Large intestine (tissue), 3 donors: ENCODE results near the gene FARS2. TPM values are rescaled to one million over a fixed set of nuclear protein-coding genes. Genes with fewer than 3 reads are reported as not detected.

Experiments used
- DNase-seq, 2 donors: peaks; one replicate each; pipeline versions ENCODE4 v3.0.0 to v3.0.0-alpha.2; 2013
- H3K27ac ChIP-seq: one replicate; pipeline ENCODE4 v1.5.1; 2013; ENCODE audit warnings: low read length
- H3K27me3 ChIP-seq: 2 replicates; pipeline ENCODE4 v1.6.1; 2013; ENCODE audit warnings: low read length; ENCODE audit not compliant: control insufficient read depth, insufficient read depth
- H3K36me3 ChIP-seq: 2 replicates; pipeline ENCODE4 v1.6.1; 2013; ENCODE audit warnings: low read length; ENCODE audit not compliant: control insufficient read depth, insufficient read depth
- H3K4me1 ChIP-seq: one replicate; pipeline ENCODE4 v1.6.1; 2013; ENCODE audit warnings: low read length; ENCODE audit not compliant: control insufficient read depth, insufficient read depth
- H3K4me3 ChIP-seq: one replicate; pipeline ENCODE4 v1.5.1; 2013; ENCODE audit warnings: low read length
- H3K9me3 ChIP-seq: one replicate; pipeline ENCODE4 v1.6.1; 2013; ENCODE audit warnings: mild to moderate bottlenecking, low read depth, low read length, moderate library complexity; ENCODE audit not compliant: control insufficient read depth
- WGBS: methylation state at CpG from one replicate; pipeline ENCODE4 v1.1.5; 2013; ENCODE audit warnings: low lambda C conversion rate; ENCODE audit not compliant: insufficient coverage; 5-methylcytosine and 5-hydroxymethylcytosine counted together
- polyA plus RNA-seq: library from polyadenylated mRNA; unstranded; fragments of 120-200 nt; gene quantifications from one replicate; pipeline ENCODE4 v1.2.1, GENCODE V29; 2013

FARS2 gene
- polyA plus RNA-seq, 1 donor, result 14.3 TPM

DNA sequence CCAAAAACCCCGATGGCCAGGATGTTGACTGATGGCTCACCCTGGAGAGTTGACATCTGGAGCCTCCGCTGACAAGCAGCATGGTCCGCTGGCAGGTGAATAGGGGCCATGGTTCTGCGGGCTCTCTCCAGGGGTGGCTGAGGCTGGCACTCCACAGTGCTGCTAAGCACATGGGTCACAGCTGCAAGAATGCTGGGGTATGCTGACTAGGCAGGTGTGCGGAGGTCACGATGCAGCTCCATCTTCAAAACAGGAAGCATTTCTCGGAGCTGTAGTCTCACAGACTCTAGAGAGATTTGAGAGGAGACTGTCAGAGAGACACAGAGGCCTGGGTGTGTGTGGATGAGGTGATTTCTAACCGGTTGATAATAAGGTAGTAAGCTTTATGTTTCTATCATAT lies 403.9 kb downstream of the FARS2 start:
- 50% methylated on average over 1 of the region's 8 CpGs for WGBS
- Histone ChIP-seq H3K4me3 (no peak overlapping the region), H3K4me1 (no peaks in the 10 kb centered on the region), H3K27me3 (no peaks in the 10 kb centered on the region), H3K9me3 (no peaks in the 10 kb centered on the region), H3K36me3 (no peaks in the 10 kb centered on the region), H3K27ac (no peak overlapping the region)
- no peak for DNase-seq

DNA sequence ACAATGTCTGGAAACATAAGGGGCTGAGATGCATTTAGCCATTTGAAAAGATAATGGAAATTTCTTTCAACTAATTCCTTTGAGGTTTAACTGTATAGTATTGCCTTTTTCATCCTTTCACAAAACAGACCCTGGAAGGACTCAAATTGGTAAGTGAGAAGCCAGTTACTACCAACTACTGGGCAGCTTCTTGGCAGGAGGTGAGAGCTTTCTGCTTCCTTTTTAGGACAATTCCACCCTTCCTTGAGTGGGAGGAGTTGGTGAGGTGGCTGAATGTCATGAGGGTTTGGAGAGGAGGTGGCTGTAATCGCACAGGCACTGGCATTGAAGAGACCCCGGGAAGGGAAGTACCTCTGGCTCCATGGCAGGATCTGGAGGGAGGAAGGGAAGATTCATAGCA lies 404.4 kb downstream of the FARS2 start:
- Histone ChIP-seq H3K4me3 (no peak overlapping the region), H3K4me1 (no peaks in the 10 kb centered on the region), H3K27me3 (no peaks in the 10 kb centered on the region), H3K36me3 (no peaks in the 10 kb centered on the region), H3K9me3 (no peaks in the 10 kb centered on the region), H3K27ac (no peak overlapping the region)
- no CpG with 5 or more reads among the region's 2 CpGs for WGBS
- no peak for DNase-seq

DNA sequence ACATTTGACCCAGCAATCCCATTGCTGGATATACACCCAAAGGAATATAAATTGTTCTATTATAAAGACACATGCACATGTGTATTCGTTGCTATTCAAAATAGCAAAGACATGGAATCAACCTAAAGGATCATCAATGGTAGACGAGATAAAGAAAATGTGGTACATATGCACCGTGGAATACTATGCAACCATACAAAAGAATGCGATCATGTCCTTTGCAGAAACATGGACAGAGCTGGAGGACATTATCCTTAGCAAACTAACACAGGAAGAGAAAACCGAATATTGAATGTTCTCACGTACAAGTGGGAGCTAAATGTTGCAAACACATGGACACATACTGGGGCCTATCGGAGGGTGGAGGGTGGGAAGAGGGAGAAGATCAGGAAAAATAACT lies 405.4 kb downstream of the FARS2 start:
- no peak overlapping the region for H3K4me3 ChIP-seq
- 100% methylated on average over 1 of the region's 7 CpGs for WGBS
- H3K27ac ChIP-seq, result no peak overlapping the region
- no peaks in the 10 kb centered on the region for H3K36me3 ChIP-seq
- H3K9me3 ChIP-seq, result no peaks in the 10 kb centered on the region
- H3K4me1 ChIP-seq, result no peaks in the 10 kb centered on the region
- no peaks in the 10 kb centered on the region for H3K27me3 ChIP-seq
- DNase-seq, result no peak

DNA sequence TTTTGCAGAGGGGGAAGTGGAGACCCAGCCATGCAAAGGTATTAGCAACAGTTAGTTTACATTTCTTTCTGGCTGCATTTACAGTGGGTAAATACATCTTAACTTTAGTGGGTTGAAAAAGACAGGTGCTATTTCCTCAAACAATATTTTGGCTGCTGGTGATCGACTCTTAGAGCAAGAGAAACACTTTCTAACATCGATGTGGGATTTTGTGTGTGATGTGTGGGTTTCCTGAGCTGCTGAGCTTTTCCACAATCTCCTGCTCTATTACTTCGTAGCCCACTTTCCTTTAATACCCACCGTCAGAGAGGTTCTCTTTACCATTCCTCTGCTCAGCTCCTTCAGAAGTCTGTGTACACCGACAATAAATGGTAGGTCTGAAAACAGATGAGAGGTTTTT lies 406.4 kb downstream of the FARS2 start:
- no CpG with 5 or more reads among the region's 5 CpGs for WGBS
- no peak overlapping the region for H3K27ac ChIP-seq
- no peaks in the 10 kb centered on the region for H3K9me3 ChIP-seq
- H3K4me1 ChIP-seq, result no peaks in the 10 kb centered on the region
- no peak for DNase-seq
- no peaks in the 10 kb centered on the region for H3K36me3 ChIP-seq
- no peaks in the 10 kb centered on the region for H3K27me3 ChIP-seq
- no peak overlapping the region for H3K4me3 ChIP-seq

DNA sequence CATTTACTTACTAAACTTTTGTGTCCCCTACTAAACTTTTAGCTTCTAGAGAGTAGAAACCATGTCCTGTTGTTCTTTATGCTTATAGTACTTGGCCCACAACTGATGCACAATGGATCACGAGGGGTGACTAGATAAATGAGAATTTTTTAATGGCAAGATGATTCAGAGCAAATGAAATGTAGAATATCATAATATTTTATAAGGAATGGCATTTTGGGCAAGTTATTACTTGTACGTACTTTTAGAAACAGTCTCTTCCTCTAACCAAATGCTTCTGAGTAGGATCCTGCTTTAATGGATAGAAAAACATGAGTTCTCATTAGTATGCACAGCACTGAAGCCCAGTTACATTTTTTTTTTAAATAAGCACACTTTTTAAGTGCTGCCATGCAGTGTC lies 409.1 kb downstream of the FARS2 start:
- H3K27me3 ChIP-seq, result no peaks in the 10 kb centered on the region
- no peaks in the 10 kb centered on the region for H3K9me3 ChIP-seq
- no peak for DNase-seq
- H3K27ac ChIP-seq, result no peak overlapping the region
- no peaks in the 10 kb centered on the region for H3K36me3 ChIP-seq
- WGBS, result 100% methylated on average over 1 of the region's 2 CpGs
- no peaks in the 10 kb centered on the region for H3K4me1 ChIP-seq
- no peak overlapping the region for H3K4me3 ChIP-seq

GRCh38 chr6:5670811-5671561 lies 409.7 kb downstream of the FARS2 start:
- DNase-seq, result peak; percentile 16 to 21
- H3K27ac ChIP-seq, result no peak overlapping the region
- no peaks in the 10 kb centered on the region for H3K4me1 ChIP-seq
- H3K36me3 ChIP-seq, result no peaks in the 10 kb centered on the region
- H3K9me3 ChIP-seq, result no peaks in the 10 kb centered on the region
- no CpG with 5 or more reads among the region's 7 CpGs for WGBS
- H3K27me3 ChIP-seq, result no peaks in the 10 kb centered on the region
- no peak overlapping the region for H3K4me3 ChIP-seq

GRCh38 chr6:5671601-5672559 lies 410.6 kb downstream of the FARS2 start:
- H3K4me3 ChIP-seq, result no peak overlapping the region
- H3K4me1 ChIP-seq, result no peaks in the 10 kb centered on the region
- no peaks in the 10 kb centered on the region for H3K36me3 ChIP-seq
- DNase-seq, result no peak
- H3K9me3 ChIP-seq, result no peaks in the 10 kb centered on the region
- H3K27ac ChIP-seq, result no peak overlapping the region
- 96% methylated on average over 4 of the region's 22 CpGs for WGBS
- no peaks in the 10 kb centered on the region for H3K27me3 ChIP-seq

DNA sequence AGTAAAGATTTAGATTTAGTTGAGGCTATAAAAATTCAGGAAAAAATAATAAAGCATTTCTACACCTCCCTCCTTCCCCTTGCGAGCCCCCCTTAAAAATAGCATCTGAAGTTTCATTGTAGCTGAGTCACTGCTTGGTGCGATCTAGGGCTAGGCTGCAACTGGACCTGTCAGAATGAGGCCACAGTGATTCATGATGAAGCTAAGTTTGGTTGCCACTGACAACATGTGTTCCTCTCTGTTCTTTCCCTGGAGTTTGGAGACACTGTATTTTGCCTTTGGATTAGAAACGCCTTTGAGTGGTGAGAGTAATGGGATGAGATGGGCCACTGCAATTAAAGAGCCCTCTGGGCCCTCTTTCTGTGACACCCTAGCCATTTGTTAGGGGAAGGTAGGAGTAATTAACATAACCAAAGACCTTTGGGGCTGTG lies 411.3 kb downstream of the FARS2 start:
- Histone ChIP-seq H3K4me3 (no peak overlapping the region), H3K4me1 (no peaks in the 10 kb centered on the region), H3K9me3 (no peaks in the 10 kb centered on the region), H3K27ac (no peak overlapping the region), H3K27me3 (no peaks in the 10 kb centered on the region), H3K36me3 (no peaks in the 10 kb centered on the region)
- WGBS, result no CpG with 5 or more reads among the region's 3 CpGs
- no peak for DNase-seq

- no peaks in the 10 kb centered on the region for H3K27me3 ChIP-seq
- no CpG with 5 or more reads among the region's 13 CpGs for WGBS
- no peaks in the 10 kb centered on the region for H3K4me1 ChIP-seq
- no peaks in the 10 kb centered on the region for H3K9me3 ChIP-seq
- H3K27ac ChIP-seq, result no peak overlapping the region
- no peaks in the 10 kb centered on the region for H3K36me3 ChIP-seq
- H3K4me3 ChIP-seq, result no peak overlapping the region
- no peak for DNase-seq
Observed at GRCh38 chr6:5673019-5673790, 411.9 kb downstream of the FARS2 start.

GRCh38 chr6:5674141-5674540 lies 412.8 kb downstream of the FARS2 start:
- H3K36me3 ChIP-seq, result no peaks in the 10 kb centered on the region
- no peaks in the 10 kb centered on the region for H3K9me3 ChIP-seq
- no peak for DNase-seq
- H3K27ac ChIP-seq, result no peak overlapping the region
- no peaks in the 10 kb centered on the region for H3K27me3 ChIP-seq
- no peak overlapping the region for H3K4me3 ChIP-seq
- WGBS, result 89% methylated on average over 1 of the region's 3 CpGs
- H3K4me1 ChIP-seq, result no peaks in the 10 kb centered on the region
